ENCODE data around the gene BCAT1.

- no peak for TF ChIP-seq CTCF (IDR thresholded peaks at IDR 0.05; ENCODE audit: borderline replicate concordance, extremely low read depth, low read length, poor library complexity, severe bottlenecking)
- TF ChIP-seq EZH2 (IDR thresholded peaks at IDR 0.05; ENCODE audit: borderline replicate concordance, low read depth, low read length, severe bottlenecking) = no peak
Measured at GRCh38 chr12:24764712-24765111, 184.2 kb downstream of the BCAT1 start.

Measured in DND-41 (cell line).